ENCODE results near the gene ENPP6.

DNA sequence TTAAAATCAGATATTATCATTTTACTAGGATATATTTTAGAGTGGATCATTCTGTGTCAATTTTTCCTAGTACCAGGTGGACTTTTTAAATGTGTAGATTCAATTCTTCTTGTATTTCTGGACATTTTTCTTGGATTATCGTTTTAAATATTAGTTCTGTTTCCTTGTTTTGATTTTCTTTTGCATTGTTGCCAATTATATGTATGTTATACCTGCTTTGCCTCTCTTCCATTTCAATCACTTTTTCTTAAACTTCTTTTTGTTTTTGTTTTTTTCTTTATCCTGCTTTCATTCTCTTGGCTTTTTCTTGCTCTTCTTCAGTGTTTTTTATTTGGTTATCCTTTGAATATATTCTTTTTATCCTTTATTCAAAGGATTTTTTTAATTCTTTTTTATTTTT, 171.5 kb downstream of the ENPP6 start:
- TF ChIP-seq EZH2 (optimal IDR thresholded peaks at IDR 0.05; ENCODE audit: low read depth, low read length), result no peak
- TF ChIP-seq, protein P1, sequence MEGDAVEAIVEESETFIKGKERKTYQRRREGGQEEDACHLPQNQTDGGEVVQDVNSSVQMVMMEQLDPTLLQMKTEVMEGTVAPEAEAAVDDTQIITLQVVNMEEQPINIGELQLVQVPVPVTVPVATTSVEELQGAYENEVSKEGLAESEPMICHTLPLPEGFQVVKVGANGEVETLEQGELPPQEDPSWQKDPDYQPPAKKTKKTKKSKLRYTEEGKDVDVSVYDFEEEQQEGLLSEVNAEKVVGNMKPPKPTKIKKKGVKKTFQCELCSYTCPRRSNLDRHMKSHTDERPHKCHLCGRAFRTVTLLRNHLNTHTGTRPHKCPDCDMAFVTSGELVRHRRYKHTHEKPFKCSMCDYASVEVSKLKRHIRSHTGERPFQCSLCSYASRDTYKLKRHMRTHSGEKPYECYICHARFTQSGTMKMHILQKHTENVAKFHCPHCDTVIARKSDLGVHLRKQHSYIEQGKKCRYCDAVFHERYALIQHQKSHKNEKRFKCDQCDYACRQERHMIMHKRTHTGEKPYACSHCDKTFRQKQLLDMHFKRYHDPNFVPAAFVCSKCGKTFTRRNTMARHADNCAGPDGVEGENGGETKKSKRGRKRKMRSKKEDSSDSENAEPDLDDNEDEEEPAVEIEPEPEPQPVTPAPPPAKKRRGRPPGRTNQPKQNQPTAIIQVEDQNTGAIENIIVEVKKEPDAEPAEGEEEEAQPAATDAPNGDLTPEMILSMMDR (IDR thresholded peaks at IDR 0.05; ENCODE audit: low read length), result no peak
